Uterus (tissue), 2 donors: ENCODE results near the gene IVNS1ABP.

Experiments
- POLR2A ChIP-seq, 2 donors: fragments of 450-650 bp; IDR thresholded peaks; one replicate each; pipeline ENCODE4 v1.6.1; 2016; ENCODE audit warnings: antibody characterized with exemption in 2 of 2, mild to moderate bottlenecking in 1 of 2, moderate library complexity in 1 of 2
- TF ChIP-seq, protein P1 (sequence below), 4 experiments: fragments of 200-600 bp in 2 of 4; fragments of 450-650 bp in 2 of 4; sonication (generic) in 2 of 4; IDR thresholded peaks; one replicate each; pipeline ENCODE4 v1.5.1; 2016 to 2019; ENCODE audit warnings: antibody characterized with exemption in 4 of 4, mild to moderate bottlenecking in 2 of 4, moderate library complexity in 1 of 4

DNA sequence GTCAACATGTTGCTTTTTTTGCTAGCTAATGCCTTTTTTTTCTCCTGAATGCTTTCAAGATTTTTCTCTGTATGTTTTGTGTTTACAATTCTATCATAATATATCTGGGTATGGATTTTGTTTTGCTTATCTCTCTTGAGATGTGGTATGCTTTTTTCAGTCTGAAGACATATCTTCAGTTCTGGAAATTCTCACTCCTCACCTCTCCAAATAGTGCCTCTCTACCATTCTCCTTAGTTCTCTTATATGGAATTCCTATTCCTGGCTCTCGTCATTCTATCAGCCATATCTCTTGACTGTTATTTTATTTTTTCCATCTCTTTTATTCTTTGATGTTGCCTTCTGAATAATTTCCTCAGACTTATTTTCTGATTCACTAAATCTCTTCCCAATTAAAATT, 58.4 kb downstream of the IVNS1ABP start:
- TF ChIP-seq, protein P1, sequence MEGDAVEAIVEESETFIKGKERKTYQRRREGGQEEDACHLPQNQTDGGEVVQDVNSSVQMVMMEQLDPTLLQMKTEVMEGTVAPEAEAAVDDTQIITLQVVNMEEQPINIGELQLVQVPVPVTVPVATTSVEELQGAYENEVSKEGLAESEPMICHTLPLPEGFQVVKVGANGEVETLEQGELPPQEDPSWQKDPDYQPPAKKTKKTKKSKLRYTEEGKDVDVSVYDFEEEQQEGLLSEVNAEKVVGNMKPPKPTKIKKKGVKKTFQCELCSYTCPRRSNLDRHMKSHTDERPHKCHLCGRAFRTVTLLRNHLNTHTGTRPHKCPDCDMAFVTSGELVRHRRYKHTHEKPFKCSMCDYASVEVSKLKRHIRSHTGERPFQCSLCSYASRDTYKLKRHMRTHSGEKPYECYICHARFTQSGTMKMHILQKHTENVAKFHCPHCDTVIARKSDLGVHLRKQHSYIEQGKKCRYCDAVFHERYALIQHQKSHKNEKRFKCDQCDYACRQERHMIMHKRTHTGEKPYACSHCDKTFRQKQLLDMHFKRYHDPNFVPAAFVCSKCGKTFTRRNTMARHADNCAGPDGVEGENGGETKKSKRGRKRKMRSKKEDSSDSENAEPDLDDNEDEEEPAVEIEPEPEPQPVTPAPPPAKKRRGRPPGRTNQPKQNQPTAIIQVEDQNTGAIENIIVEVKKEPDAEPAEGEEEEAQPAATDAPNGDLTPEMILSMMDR (IDR thresholded peaks at IDR 0.05), result no peak
- TF ChIP-seq POLR2A (IDR thresholded peaks at IDR 0.05), result no peak
